Transverse colon (tissue), 3 donors: ENCODE measurements around the gene SORL1-AS1.

Experiments used
- CTCF ChIP-seq, 5 experiments: fragments of 200-600 bp in 3 of 5; fragments of 450-650 bp in 2 of 5; sonication (generic) in 3 of 5; IDR thresholded peaks; 1 replicate in 2 of 5; 2 replicates in 3 of 5; pipeline ENCODE4 v1.5.1; 2016 to 2017; ENCODE audit warnings: antibody characterized with exemption in 5 of 5, inconsistent platforms in 3 of 5, mild to moderate bottlenecking in 2 of 5, moderate library complexity in 1 of 5
- EP300 ChIP-seq: sonication (generic); formaldehyde crosslinking; IDR thresholded peaks from one replicate; pipeline ENCODE4 v1.6.1; 2017; ENCODE audit warnings: antibody characterized with exemption, low read depth

DNA sequence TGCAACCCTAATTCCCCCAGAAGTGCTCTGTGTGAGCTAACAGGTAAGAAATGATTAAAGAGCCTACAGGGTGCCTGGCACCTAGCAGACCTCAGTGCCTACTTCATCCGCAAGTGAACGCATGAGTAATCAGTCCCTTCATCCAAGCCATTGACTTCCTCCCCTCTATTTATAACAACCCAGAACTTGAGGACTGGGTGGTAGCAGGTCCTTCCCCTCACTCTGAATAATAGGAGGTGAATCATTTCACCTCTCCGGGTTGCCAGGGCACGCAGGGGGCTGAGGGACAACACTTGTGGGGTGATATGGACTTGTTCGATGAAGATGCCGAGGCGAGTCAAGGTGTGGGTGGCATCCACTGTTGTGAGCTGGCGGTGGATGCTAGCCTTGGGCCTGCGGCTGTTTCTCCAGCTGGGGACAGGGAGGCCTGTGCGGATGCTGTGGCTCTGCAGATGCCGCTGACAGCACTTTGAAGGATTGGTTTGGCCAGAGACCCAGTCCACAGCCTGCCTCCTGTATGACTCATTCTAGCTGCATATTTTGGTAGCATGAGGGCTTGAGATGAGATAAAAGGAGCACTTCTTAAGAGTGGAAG lies 11.7 kb upstream of the SORL1-AS1 start:
- no peak for TF ChIP-seq CTCF (IDR thresholded peaks at IDR 0.05)
- TF ChIP-seq EP300 = no peak
